ENCODE data around the gene KCTD19.
A peak's percentile ranks its signal among the peaks of the same experiment; 100 is the strongest.

The KCTD19 gene

GRCh38 chr16:67283826-67284555, 42.5 kb downstream of the KCTD19 start:
- no peak for ATAC-seq (ENCODE audit: low read depth)
- H3K4me3 Mint-ChIP-seq, result no peak overlapping the region

GRCh38 chr16:67283039-67283825, 43.3 kb downstream of the KCTD19 start:
- Mint-ChIP-seq H3K9me3 (no peaks in the 10 kb centered on the region), H3K4me3 (no peak overlapping the region), H3K4me1 (no peaks in the 10 kb centered on the region), H3K27ac (no peak overlapping the region), H3K27me3 (no peaks in the 10 kb centered on the region), H3K36me3 (no peaks in the 10 kb centered on the region)
- no peak for DNase-seq (ENCODE audit: low spot score in 2 of 2)
- no peak for ATAC-seq (ENCODE audit: low read depth)

More at GRCh38 chr16:67283826-67284555, 42.5 kb downstream of the KCTD19 start:
- Mint-ChIP-seq H3K9me3 (no peaks in the 10 kb centered on the region), H3K27ac (peak overlapping the region; percentile 0), H3K36me3 (no peaks in the 10 kb centered on the region), H3K27me3 (no peaks in the 10 kb centered on the region), H3K4me1 (no peaks in the 10 kb centered on the region)
- DNase-seq (ENCODE audit: low spot score in 2 of 2), result no peak

GRCh38 chr16:67282447-67282805, 44.1 kb downstream of the KCTD19 start:
- Mint-ChIP-seq H3K9me3 (no peaks in the 10 kb centered on the region), H3K27ac (no peak overlapping the region), H3K4me3 (no peak overlapping the region), H3K36me3 (no peaks in the 10 kb centered on the region), H3K4me1 (no peaks in the 10 kb centered on the region), H3K27me3 (no peaks in the 10 kb centered on the region)
- DNase-seq (ENCODE audit: low spot score in 2 of 2) (no peak), ATAC-seq (ENCODE audit: low read depth) (no peak)

GRCh38 chr16:67281536-67282446, 44.8 kb downstream of the KCTD19 start:
- Mint-ChIP-seq H3K36me3 (no peaks in the 10 kb centered on the region), H3K4me1 (no peaks in the 10 kb centered on the region), H3K27me3 (no peaks in the 10 kb centered on the region), H3K9me3 (no peaks in the 10 kb centered on the region), H3K4me3 (no peak overlapping the region), H3K27ac (no peak overlapping the region)
- DNase-seq (ENCODE audit: low spot score in 2 of 2) (no peak), ATAC-seq (ENCODE audit: low read depth) (no peak)

GRCh38 chr16:67280090-67281015, 46.2 kb downstream of the KCTD19 start:
- DNase-seq (ENCODE audit: low spot score in 2 of 2) (no peak), ATAC-seq (ENCODE audit: low read depth) (no peak)
- H3K9me3 Mint-ChIP-seq, result no peaks in the 10 kb centered on the region
- H3K36me3 Mint-ChIP-seq, result peaks cover 6% of the 10 kb centered on the region
- H3K27me3 Mint-ChIP-seq, result no peaks in the 10 kb centered on the region
- H3K4me1 Mint-ChIP-seq, result peaks cover 1% of the 10 kb centered on the region
- no peak overlapping the region for H3K27ac Mint-ChIP-seq
- H3K4me3 Mint-ChIP-seq, result peak overlapping the region; percentile 9

GRCh38 chr16:67279296-67280089, 47.0 kb downstream of the KCTD19 start, which contains the start of gene PLEKHG4:
PLEKHG4 (plus strand) TSS chr16:67279532; CDS start chr16:67280045, 513 bp downstream.
- peak within 1 kb of the TSS; percentile 78 for H3K4me3 Mint-ChIP-seq
- ATAC-seq (ENCODE audit: low read depth) (peak; percentile 96), DNase-seq (ENCODE audit: low spot score in 2 of 2) (peak; percentile 69 to 71)
- no peaks in the 10 kb centered on the region for H3K9me3 Mint-ChIP-seq
- H3K36me3 Mint-ChIP-seq, result peaks cover 7% of the 10 kb centered on the region
- H3K4me1 Mint-ChIP-seq, result peaks cover 2% of the 10 kb centered on the region
- H3K27ac Mint-ChIP-seq, result peak within 1 kb of the TSS; percentile 35
- no peaks in the 10 kb centered on the region for H3K27me3 Mint-ChIP-seq

GRCh38 chr16:67278773-67279295, 47.7 kb downstream of the KCTD19 start:
- DNase-seq (ENCODE audit: low spot score in 2 of 2) (peak in 1 of 2 donors; percentile 20), ATAC-seq (ENCODE audit: low read depth) (peak; percentile 54)
- H3K27ac Mint-ChIP-seq, result peak overlapping the region; percentile 35
- no peaks in the 10 kb centered on the region for H3K27me3 Mint-ChIP-seq
- peak overlapping the region; percentile 78 for H3K4me3 Mint-ChIP-seq
- H3K36me3 Mint-ChIP-seq, result peaks cover 7% of the 10 kb centered on the region
- no peaks in the 10 kb centered on the region for H3K9me3 Mint-ChIP-seq
- H3K4me1 Mint-ChIP-seq, result peaks cover 2% of the 10 kb centered on the region

GRCh38 chr16:67277999-67278772, 48.4 kb downstream of the KCTD19 start:
- Mint-ChIP-seq H3K27me3 (no peaks in the 10 kb centered on the region), H3K36me3 (peaks cover 7% of the 10 kb centered on the region), H3K9me3 (no peaks in the 10 kb centered on the region), H3K4me3 (peak overlapping the region; percentile 78), H3K4me1 (peaks cover 2% of the 10 kb centered on the region), H3K27ac (peak overlapping the region; percentile 38)
- ATAC-seq (ENCODE audit: low read depth) (no peak), DNase-seq (ENCODE audit: low spot score in 2 of 2) (no peak)

- Mint-ChIP-seq H3K9me3 (no peaks in the 10 kb centered on the region), H3K4me3 (peak overlapping the region; percentile 69), H3K4me1 (peaks cover 2% of the 10 kb centered on the region), H3K36me3 (peaks cover 7% of the 10 kb centered on the region), H3K27ac (peak overlapping the region; percentile 38), H3K27me3 (no peaks in the 10 kb centered on the region)
- no peak for DNase-seq (ENCODE audit: low spot score in 2 of 2)
- ATAC-seq (ENCODE audit: low read depth), result no peak
These were observed 49.1 kb downstream of the KCTD19 start for GRCh38 chr16:67277294-67277998.

GRCh38 chr16:67275321-67275720, 51.2 kb downstream of the KCTD19 start:
- ATAC-seq (ENCODE audit: low read depth) (no peak), DNase-seq (ENCODE audit: low spot score in 2 of 2) (no peak)
- no peaks in the 10 kb centered on the region for H3K27me3 Mint-ChIP-seq
- no peak overlapping the region for H3K27ac Mint-ChIP-seq
- no peaks in the 10 kb centered on the region for H3K9me3 Mint-ChIP-seq
- H3K36me3 Mint-ChIP-seq, result peaks cover 7% of the 10 kb centered on the region
- no peak overlapping the region for H3K4me3 Mint-ChIP-seq
- peaks cover 2% of the 10 kb centered on the region for H3K4me1 Mint-ChIP-seq

GRCh38 chr16:67271446-67271845, 55.1 kb downstream of the KCTD19 start:
- no peak overlapping the region for H3K27ac Mint-ChIP-seq
- H3K4me1 Mint-ChIP-seq, result peaks cover 2% of the 10 kb centered on the region
- DNase-seq (ENCODE audit: low spot score in 2 of 2) (no peak), ATAC-seq (ENCODE audit: low read depth) (no peak)
- H3K27me3 Mint-ChIP-seq, result no peaks in the 10 kb centered on the region
- H3K4me3 Mint-ChIP-seq, result no peak overlapping the region
- no peaks in the 10 kb centered on the region for H3K9me3 Mint-ChIP-seq
- H3K36me3 Mint-ChIP-seq, result peaks cover 5% of the 10 kb centered on the region
